Smooth muscle cell (in vitro differentiated cells): Measurements from ENCODE around the gene TMEM11. TPM values are rescaled to one million over a fixed set of nuclear protein-coding genes. Genes with fewer than 3 reads are reported as not detected.

Experiments used
- DNase-seq: peaks from one replicate; lab custom pipeline; 2025; ENCODE audit not compliant: unreplicated experiment; lab: John Stamatoyannopoulos, UW
- H2AFZ ChIP-seq: fragments of 200-600 bp; sonication (generic); 2 replicates; pipeline ENCODE4 v1.6.0; 2016; ENCODE audit warnings: antibody characterized with exemption, low read depth, mild to moderate bottlenecking
- H3F3A ChIP-seq: fragments of 200-600 bp; sonication (generic); 2 replicates; pipeline ENCODE4 v1.6.0; 2017; ENCODE audit warnings: antibody characterized with exemption, low read depth
- H3K27ac ChIP-seq: fragments of 200-600 bp; sonication (generic); 2 replicates; pipeline ENCODE4 v1.5.1; 2016; ENCODE audit warnings: low read depth, mild to moderate bottlenecking
- H3K27me3 ChIP-seq: fragments of 200-600 bp; sonication (generic); 2 replicates; pipeline ENCODE4 v1.6.1; 2016; ENCODE audit warnings: low read depth, mild to moderate bottlenecking
- H3K36me3 ChIP-seq: fragments of 200-600 bp; sonication (generic); 2 replicates; pipeline ENCODE4 v1.5.1; 2016; ENCODE audit warnings: low read depth
- H3K4me1 ChIP-seq: fragments of 200-600 bp; sonication (generic); 2 replicates; pipeline ENCODE4 v1.5.1; 2016; ENCODE audit warnings: low read depth
- H3K4me2 ChIP-seq: fragments of 200-600 bp; sonication (generic); 2 replicates; pipeline ENCODE4 v1.6.0; 2016; ENCODE audit warnings: mild to moderate bottlenecking
- H3K4me3 ChIP-seq: fragments of 200-600 bp; sonication (generic); 2 replicates; pipeline ENCODE4 v1.5.1; 2016; ENCODE audit warnings: mild to moderate bottlenecking
- H3K79me2 ChIP-seq: fragments of 200-600 bp; sonication (generic); 2 replicates; pipeline ENCODE4 v1.6.0; 2016; ENCODE audit warnings: low read depth, mild to moderate bottlenecking
- H3K9ac ChIP-seq: fragments of 200-600 bp; sonication (generic); 2 replicates; pipeline ENCODE4 v1.6.0; 2016; ENCODE audit warnings: low read depth
- H3K9me3 ChIP-seq: fragments of 200-600 bp; sonication (generic); replicated peaks from 2 replicates; pipeline ENCODE4 v1.5.1; 2016; ENCODE audit warnings: low read depth
- H4K20me1 ChIP-seq: fragments of 200-600 bp; sonication (generic); 2 replicates; pipeline ENCODE4 v1.6.0; 2016; ENCODE audit warnings: low read depth
- WGBS: methylation state at CpG from one replicate; pipeline ENCODE4 v1.1.7; 2016; ENCODE audit warnings: low lambda C conversion rate; 5-methylcytosine and 5-hydroxymethylcytosine counted together
- polyA plus RNA-seq: library from polyadenylated mRNA; unstranded; fragments of >200 nt; fragmentation: Nextera tagmentation; extraction: Ambion mirVana; gene quantifications from 2 replicates; pipeline ENCODE4 v1.2.1, GENCODE V29; 2016
- total RNA-seq: library from RNA; depleted of rRNA; stranded (reverse); fragments of >200 nt; gene quantifications from 2 replicates; pipeline ENCODE4 v1.2.3, GENCODE V29; 2014
- TF ChIP-seq, protein P1 (sequence below): fragments of 200-600 bp; sonication (generic); IDR thresholded peaks from 2 replicates; pipeline ENCODE4 v1.5.1; 2017; ENCODE audit warnings: borderline replicate concordance, mild to moderate bottlenecking, antibody characterized with exemption; ENCODE audit not compliant: insufficient read depth, poor library complexity, severe bottlenecking

Gene TMEM11
- total and polyA plus RNA-seq, 2 experiments from 2014 or later: 24.0 to 80.3 TPM

DNA sequence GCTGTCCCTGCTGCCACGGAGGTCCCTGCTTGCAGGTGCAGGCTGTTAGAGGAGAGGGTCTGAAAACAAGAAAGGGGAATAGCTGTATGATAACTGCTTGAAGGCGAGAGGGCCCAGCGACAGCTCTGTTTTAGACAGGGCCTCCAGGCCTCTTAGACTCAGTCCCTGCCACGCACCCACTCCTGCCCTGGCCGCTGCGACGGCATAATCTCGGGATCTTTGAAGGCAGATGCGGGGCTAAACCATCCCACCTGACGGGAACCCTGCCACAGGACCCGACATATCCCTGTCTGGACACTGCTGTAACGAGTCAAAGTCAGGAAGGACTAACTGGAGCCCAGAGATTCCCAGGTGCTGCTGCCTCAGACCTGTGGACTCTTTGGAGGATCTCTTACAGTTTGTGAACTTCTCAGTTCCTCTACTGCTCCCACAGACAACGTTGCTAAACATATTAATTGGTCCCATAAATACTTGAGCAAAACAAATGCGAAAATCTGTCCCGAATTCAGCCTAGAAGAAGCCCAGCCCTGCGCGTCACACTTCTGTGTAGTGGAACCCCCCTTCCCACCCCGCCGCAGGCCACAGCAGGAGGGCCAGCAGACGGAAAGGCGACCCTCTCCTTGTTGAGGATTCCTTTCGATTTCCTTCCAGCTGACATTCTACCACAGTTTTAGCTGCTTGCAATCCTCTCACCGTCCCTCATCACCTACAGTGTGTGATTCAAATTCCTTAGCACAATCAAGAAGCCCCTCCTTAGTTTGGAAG, 998 bp upstream of the TMEM11 start:
- Histone ChIP-seq H2AFZ (peak overlapping the region; percentile 82), H3K27ac (peak overlapping the region; percentile 88), H3K4me2 (peak overlapping the region; percentile 95), H3K9me3 (no peaks in the 10 kb centered on the region), H3K4me3 (peak overlapping the region; percentile 91), H3K9ac (peak overlapping the region; percentile 92), H3F3A (no peaks in the 10 kb centered on the region), H3K27me3 (no peaks in the 10 kb centered on the region), H3K36me3 (no peaks in the 10 kb centered on the region), H3K4me1 (peaks cover 22% of the 10 kb centered on the region), H4K20me1 (peaks cover 36% of the 10 kb centered on the region), H3K79me2 (peaks cover 37% of the 10 kb centered on the region)
- 10% methylated on average over 23 of the region's 23 CpGs for WGBS
- no peak for DNase-seq
- TF ChIP-seq, protein P1, sequence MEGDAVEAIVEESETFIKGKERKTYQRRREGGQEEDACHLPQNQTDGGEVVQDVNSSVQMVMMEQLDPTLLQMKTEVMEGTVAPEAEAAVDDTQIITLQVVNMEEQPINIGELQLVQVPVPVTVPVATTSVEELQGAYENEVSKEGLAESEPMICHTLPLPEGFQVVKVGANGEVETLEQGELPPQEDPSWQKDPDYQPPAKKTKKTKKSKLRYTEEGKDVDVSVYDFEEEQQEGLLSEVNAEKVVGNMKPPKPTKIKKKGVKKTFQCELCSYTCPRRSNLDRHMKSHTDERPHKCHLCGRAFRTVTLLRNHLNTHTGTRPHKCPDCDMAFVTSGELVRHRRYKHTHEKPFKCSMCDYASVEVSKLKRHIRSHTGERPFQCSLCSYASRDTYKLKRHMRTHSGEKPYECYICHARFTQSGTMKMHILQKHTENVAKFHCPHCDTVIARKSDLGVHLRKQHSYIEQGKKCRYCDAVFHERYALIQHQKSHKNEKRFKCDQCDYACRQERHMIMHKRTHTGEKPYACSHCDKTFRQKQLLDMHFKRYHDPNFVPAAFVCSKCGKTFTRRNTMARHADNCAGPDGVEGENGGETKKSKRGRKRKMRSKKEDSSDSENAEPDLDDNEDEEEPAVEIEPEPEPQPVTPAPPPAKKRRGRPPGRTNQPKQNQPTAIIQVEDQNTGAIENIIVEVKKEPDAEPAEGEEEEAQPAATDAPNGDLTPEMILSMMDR: no peak

DNA sequence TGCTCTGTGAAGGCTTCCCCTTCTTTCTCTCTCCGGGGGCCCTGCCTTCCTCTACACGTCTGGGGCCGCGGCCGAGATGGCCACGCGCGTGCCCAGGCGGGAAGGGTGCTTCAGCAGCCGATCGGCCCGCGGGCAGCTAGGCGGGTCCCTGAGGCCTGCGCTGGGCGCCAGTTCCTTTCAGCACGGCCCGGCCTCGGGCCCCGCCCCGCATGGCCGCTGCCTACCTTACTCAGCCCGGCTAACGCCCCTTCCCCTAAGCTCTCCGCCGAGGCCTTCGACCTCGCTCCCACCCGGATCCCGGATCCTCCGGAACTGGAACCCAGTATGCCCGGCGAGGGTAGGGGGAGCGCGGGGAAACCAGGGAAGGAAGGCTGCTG, 335 bp downstream of the TMEM11 start:
- H3K27me3 ChIP-seq: no peaks in the 10 kb centered on the region
- H3F3A ChIP-seq: no peaks in the 10 kb centered on the region
- TF ChIP-seq, protein P1: no peak
- H3K27ac ChIP-seq: peak overlapping the region; percentile 88
- peak overlapping the region; percentile 93 for H3K4me2 ChIP-seq
- peaks cover 50% of the 10 kb centered on the region for H3K79me2 ChIP-seq
- no peaks in the 10 kb centered on the region for H3K36me3 ChIP-seq
- 2% methylated on average over 32 of the region's 35 CpGs for WGBS
- peaks cover 50% of the 10 kb centered on the region for H4K20me1 ChIP-seq
- H3K4me1 ChIP-seq: peaks cover 22% of the 10 kb centered on the region
- no peak for DNase-seq
- H3K9me3 ChIP-seq: no peaks in the 10 kb centered on the region
- H2AFZ ChIP-seq: peak overlapping the region; percentile 78
- H3K4me3 ChIP-seq: peak overlapping the region; percentile 91
- peak overlapping the region; percentile 92 for H3K9ac ChIP-seq

DNA sequence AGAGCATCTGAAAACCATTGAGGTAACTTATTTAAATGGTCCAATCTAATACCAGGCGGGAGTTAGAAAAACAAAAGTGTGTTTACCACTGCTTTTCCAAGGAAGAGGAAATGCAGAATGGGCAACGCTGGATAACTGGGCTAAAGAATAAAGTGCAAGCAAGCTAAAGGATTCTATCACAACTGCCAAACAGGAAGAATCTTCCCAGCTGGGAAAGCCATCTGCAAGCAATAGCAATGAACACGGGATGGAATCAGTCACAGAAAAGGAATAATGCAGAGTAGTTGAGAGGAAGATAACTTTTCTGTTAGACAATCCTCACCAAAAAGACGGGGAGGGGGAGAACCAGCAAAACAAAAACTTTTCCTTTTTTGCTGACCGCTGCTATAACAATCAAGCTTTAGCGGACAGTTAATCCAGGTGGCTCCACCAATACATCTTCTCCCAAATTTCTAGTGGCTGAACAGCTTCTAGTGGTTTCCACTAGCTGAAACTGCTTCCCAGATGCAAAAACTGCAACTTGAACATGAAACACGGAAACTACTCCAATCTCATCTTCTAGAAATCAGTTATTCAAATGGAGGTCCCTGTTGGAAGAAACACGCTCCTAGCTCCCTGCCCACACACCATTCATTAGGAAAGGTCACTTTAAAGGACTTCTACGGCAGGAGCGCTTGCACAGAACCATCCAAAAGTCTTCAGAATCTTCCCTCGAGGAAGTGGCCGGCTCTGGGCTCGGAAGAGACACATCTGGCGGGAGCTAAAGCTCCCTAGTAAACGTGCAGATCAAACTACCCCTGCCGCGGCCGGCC, 929 bp downstream of the TMEM11 start:
- Histone ChIP-seq H3K79me2 (peaks cover 56% of the 10 kb centered on the region), H4K20me1 (peaks cover 56% of the 10 kb centered on the region), H3K36me3 (no peaks in the 10 kb centered on the region), H3K4me2 (peak overlapping the region; percentile 93), H3K27me3 (no peaks in the 10 kb centered on the region), H3K9ac (peak overlapping the region; percentile 92), H3K27ac (peak overlapping the region; percentile 88), H3K4me3 (peak overlapping the region; percentile 91), H3K9me3 (no peaks in the 10 kb centered on the region), H3F3A (no peaks in the 10 kb centered on the region), H3K4me1 (peaks cover 22% of the 10 kb centered on the region), H2AFZ (no peak overlapping the region)
- DNase-seq: no peak
- TF ChIP-seq, protein P1: no peak
- 6% methylated on average over 18 of the region's 18 CpGs for WGBS
